Smooth muscle cell (in vitro differentiated cells): Measurements from ENCODE around the gene MAP3K21. TPM values are rescaled to one million over a fixed set of nuclear protein-coding genes. Genes with fewer than 3 reads are reported as not detected.

ENCODE experiments used
- DNase-seq: peaks from one replicate; lab custom pipeline; 2025; ENCODE audit not compliant: unreplicated experiment; lab: John Stamatoyannopoulos, UW
- H2AFZ ChIP-seq: fragments of 200-600 bp; sonication (generic); 2 replicates; pipeline ENCODE4 v1.6.0; 2016; ENCODE audit warnings: antibody characterized with exemption, low read depth, mild to moderate bottlenecking
- H3F3A ChIP-seq: fragments of 200-600 bp; sonication (generic); 2 replicates; pipeline ENCODE4 v1.6.0; 2017; ENCODE audit warnings: antibody characterized with exemption, low read depth
- H3K27ac ChIP-seq: fragments of 200-600 bp; sonication (generic); 2 replicates; pipeline ENCODE4 v1.5.1; 2016; ENCODE audit warnings: low read depth, mild to moderate bottlenecking
- H3K27me3 ChIP-seq: fragments of 200-600 bp; sonication (generic); 2 replicates; pipeline ENCODE4 v1.6.1; 2016; ENCODE audit warnings: low read depth, mild to moderate bottlenecking
- H3K36me3 ChIP-seq: fragments of 200-600 bp; sonication (generic); 2 replicates; pipeline ENCODE4 v1.5.1; 2016; ENCODE audit warnings: low read depth
- H3K4me1 ChIP-seq: fragments of 200-600 bp; sonication (generic); 2 replicates; pipeline ENCODE4 v1.5.1; 2016; ENCODE audit warnings: low read depth
- H3K4me2 ChIP-seq: fragments of 200-600 bp; sonication (generic); 2 replicates; pipeline ENCODE4 v1.6.0; 2016; ENCODE audit warnings: mild to moderate bottlenecking
- H3K4me3 ChIP-seq: fragments of 200-600 bp; sonication (generic); 2 replicates; pipeline ENCODE4 v1.5.1; 2016; ENCODE audit warnings: mild to moderate bottlenecking
- H3K79me2 ChIP-seq: fragments of 200-600 bp; sonication (generic); 2 replicates; pipeline ENCODE4 v1.6.0; 2016; ENCODE audit warnings: low read depth, mild to moderate bottlenecking
- H3K9ac ChIP-seq: fragments of 200-600 bp; sonication (generic); 2 replicates; pipeline ENCODE4 v1.6.0; 2016; ENCODE audit warnings: low read depth
- H3K9me3 ChIP-seq: fragments of 200-600 bp; sonication (generic); replicated peaks from 2 replicates; pipeline ENCODE4 v1.5.1; 2016; ENCODE audit warnings: low read depth
- H4K20me1 ChIP-seq: fragments of 200-600 bp; sonication (generic); 2 replicates; pipeline ENCODE4 v1.6.0; 2016; ENCODE audit warnings: low read depth
- WGBS: methylation state at CpG from one replicate; pipeline ENCODE4 v1.1.7; 2016; ENCODE audit warnings: low lambda C conversion rate; 5-methylcytosine and 5-hydroxymethylcytosine counted together
- polyA plus RNA-seq: library from polyadenylated mRNA; unstranded; fragments of >200 nt; fragmentation: Nextera tagmentation; extraction: Ambion mirVana; gene quantifications from 2 replicates; pipeline ENCODE4 v1.2.1, GENCODE V29; 2016
- total RNA-seq: library from RNA; depleted of rRNA; stranded (reverse); fragments of >200 nt; gene quantifications from 2 replicates; pipeline ENCODE4 v1.2.3, GENCODE V29; 2014
- TF ChIP-seq, protein P1 (sequence below): fragments of 200-600 bp; sonication (generic); IDR thresholded peaks from 2 replicates; pipeline ENCODE4 v1.5.1; 2017; ENCODE audit warnings: borderline replicate concordance, mild to moderate bottlenecking, antibody characterized with exemption; ENCODE audit not compliant: insufficient read depth, poor library complexity, severe bottlenecking

Gene MAP3K21
- total and polyA plus RNA-seq, 2 experiments from 2014 or later = 0.40 to 2.4 TPM

GRCh38 chr1:233364695-233365539 is 37.4 kb downstream of the MAP3K21 start:
- DNase-seq = no peak
- TF ChIP-seq, protein P1, sequence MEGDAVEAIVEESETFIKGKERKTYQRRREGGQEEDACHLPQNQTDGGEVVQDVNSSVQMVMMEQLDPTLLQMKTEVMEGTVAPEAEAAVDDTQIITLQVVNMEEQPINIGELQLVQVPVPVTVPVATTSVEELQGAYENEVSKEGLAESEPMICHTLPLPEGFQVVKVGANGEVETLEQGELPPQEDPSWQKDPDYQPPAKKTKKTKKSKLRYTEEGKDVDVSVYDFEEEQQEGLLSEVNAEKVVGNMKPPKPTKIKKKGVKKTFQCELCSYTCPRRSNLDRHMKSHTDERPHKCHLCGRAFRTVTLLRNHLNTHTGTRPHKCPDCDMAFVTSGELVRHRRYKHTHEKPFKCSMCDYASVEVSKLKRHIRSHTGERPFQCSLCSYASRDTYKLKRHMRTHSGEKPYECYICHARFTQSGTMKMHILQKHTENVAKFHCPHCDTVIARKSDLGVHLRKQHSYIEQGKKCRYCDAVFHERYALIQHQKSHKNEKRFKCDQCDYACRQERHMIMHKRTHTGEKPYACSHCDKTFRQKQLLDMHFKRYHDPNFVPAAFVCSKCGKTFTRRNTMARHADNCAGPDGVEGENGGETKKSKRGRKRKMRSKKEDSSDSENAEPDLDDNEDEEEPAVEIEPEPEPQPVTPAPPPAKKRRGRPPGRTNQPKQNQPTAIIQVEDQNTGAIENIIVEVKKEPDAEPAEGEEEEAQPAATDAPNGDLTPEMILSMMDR = peak; percentile 81
- H3K27me3 ChIP-seq = peaks cover 5% of the 10 kb centered on the region
- H3F3A ChIP-seq = no peaks in the 10 kb centered on the region
- H4K20me1 ChIP-seq = no peaks in the 10 kb centered on the region
- no peak overlapping the region for H3K4me2 ChIP-seq
- H3K9ac ChIP-seq = no peak overlapping the region
- WGBS = 75% methylated on average over 5 of the region's 5 CpGs
- no peak overlapping the region for H3K27ac ChIP-seq
- no peaks in the 10 kb centered on the region for H3K79me2 ChIP-seq
- H2AFZ ChIP-seq = no peak overlapping the region
- H3K9me3 ChIP-seq = no peaks in the 10 kb centered on the region
- no peaks in the 10 kb centered on the region for H3K36me3 ChIP-seq
- H3K4me1 ChIP-seq = no peaks in the 10 kb centered on the region
- no peak overlapping the region for H3K4me3 ChIP-seq

DNA sequence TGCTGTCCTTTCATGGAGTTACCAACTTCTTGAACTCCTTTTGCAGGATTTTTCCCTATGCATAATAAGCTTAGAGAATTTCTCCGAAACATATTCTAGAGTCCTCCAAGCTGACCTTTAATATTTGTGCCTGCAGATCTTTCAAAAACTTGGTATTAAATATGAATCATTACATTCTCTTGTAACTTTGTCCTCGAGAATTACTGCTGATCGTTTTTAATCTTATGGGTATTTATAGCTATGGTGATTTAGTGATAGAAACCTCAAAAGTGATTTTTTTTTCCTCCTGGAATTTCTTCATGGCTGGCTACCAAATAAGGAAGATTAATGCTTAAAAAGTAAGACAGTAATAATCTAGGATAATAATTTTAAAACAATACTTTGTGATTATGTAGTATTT is 39.1 kb downstream of the MAP3K21 start:
- 67% methylated on average over 3 of the region's 3 CpGs for WGBS
- no peaks in the 10 kb centered on the region for H3K9me3 ChIP-seq
- H3K27ac ChIP-seq = no peak overlapping the region
- TF ChIP-seq, protein P1 = no peak
- no peak overlapping the region for H2AFZ ChIP-seq
- no peaks in the 10 kb centered on the region for H3K79me2 ChIP-seq
- H3K9ac ChIP-seq = no peak overlapping the region
- no peaks in the 10 kb centered on the region for H3K27me3 ChIP-seq
- no peak overlapping the region for H3K4me3 ChIP-seq
- no peaks in the 10 kb centered on the region for H3K36me3 ChIP-seq
- no peak for DNase-seq
- H3K4me1 ChIP-seq = no peaks in the 10 kb centered on the region
- no peak overlapping the region for H3K4me2 ChIP-seq
- no peaks in the 10 kb centered on the region for H3F3A ChIP-seq
- no peaks in the 10 kb centered on the region for H4K20me1 ChIP-seq

GRCh38 chr1:233367057-233367803 is 39.7 kb downstream of the MAP3K21 start:
- Histone ChIP-seq H3K9ac (no peak overlapping the region), H3K9me3 (no peaks in the 10 kb centered on the region), H3F3A (no peaks in the 10 kb centered on the region), H2AFZ (no peak overlapping the region), H3K27me3 (no peaks in the 10 kb centered on the region), H3K4me1 (no peaks in the 10 kb centered on the region), H3K27ac (no peak overlapping the region), H3K4me2 (no peak overlapping the region), H3K4me3 (no peak overlapping the region), H3K36me3 (no peaks in the 10 kb centered on the region), H3K79me2 (no peaks in the 10 kb centered on the region), H4K20me1 (no peaks in the 10 kb centered on the region)
- WGBS = 45% methylated on average over 6 of the region's 6 CpGs
- no peak for DNase-seq
- TF ChIP-seq, protein P1 = no peak
